Activated naive CD8-positive, alpha-beta T cell treated with anti-CD3 and anti-CD28 coated beads, Interleukin-2, amount 50 U/mL, for 16 hours (primary cell): Measurements from ENCODE around the gene RPP25.
A peak's percentile ranks its signal among the peaks of the same experiment; 100 is the strongest.
"Not testable (repeated sequence)": the region's sequence is repeated elsewhere in the genome, so short reads cannot be mapped to it uniquely, and the experiment has no call there.

ENCODE experiments used
- DNase-seq: peaks from one replicate; pipeline ENCODE4 v3.0.0-alpha.2; 2020; ENCODE audit warnings: low read depth, low spot score

RPP25 gene

DNA sequence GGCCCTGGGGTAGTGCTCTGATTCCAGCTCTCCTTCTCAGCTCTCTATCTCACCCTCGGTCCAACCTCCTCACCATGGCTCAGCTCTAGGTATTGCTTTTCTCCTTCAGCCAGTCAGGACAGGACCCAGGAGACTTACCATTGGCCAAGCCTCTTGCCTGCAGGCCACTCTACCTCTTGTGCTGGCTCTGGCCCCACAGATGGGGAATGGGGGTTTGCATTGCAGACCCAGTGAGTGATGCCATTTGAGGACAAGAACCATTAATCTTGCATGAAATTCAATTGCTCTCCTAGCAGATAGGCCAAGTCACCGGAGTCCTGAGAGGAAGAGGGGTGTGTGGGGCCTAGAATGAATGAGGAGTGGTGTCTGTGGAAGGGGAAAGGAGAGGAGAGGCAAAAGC is 6.1 kb upstream of the RPP25 start:
- DNase-seq = no peak

DNA sequence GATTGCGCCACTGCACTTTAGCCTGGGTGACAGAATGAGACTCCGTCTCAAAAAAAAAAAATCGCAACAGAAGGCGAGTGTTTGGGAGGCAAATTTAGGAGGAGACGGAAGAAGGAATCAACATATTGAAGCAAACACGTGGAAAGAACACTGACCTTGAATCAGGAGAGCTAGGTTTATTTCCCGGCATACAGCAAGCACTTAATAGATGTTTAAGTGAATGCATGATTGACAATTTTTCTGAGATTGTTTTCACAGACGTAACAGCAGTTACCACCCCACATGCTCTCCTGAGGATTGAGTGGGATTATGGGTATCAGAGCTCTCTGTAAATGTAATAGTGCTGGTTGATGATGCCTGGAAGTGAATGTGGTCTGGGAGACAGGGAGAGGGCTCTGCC is 5.6 kb upstream of the RPP25 start:
- DNase-seq = no peak

DNA sequence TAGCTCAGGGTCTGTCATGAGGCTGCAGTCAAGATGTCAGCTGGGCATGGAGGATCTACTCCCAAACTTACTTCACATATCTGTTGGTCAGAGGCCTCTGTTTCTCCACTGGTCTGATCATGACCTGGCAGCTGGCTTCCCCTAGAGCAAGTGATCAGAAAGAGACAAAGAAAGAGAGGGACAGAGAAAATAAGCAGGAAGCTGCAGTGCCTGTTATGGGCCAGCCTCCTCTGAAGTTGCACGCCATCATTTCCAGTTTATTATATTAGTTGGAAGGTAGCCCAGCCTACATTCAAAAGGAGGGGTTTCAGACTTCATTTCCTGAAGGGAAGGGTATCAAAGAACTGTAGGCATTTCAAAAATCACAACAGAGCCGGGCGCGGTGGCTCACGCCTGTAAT is 5.0 kb upstream of the RPP25 start:
- no peak for DNase-seq

DNA sequence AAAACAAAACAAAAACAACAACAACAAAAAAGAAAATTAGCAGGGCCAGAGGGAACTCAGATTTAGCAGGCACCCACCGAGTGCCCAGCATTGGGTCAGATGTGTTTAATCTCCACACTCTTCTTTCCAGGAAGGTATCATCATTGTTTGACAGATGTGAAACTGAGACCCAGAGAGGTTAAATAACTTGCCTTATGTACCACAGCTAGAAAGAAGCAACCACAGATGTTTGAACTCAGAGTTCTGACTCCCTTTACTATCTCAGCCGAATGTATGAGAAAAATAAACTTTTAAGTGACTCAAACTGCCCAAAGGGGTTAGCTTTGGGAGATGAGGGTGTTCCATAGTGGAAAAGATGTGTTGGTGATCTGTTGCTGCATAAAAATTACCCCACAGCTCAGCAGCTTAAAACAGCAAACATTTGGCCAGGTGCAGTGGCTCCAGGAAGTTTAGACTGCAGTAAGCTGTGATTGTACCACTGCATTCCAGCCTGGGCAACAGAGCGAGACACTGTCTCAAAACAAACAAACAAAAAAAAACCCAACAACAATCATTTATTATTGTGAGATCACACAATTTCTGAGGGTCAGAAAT is 4.5 kb upstream of the RPP25 start:
- DNase-seq = no peak

DNA sequence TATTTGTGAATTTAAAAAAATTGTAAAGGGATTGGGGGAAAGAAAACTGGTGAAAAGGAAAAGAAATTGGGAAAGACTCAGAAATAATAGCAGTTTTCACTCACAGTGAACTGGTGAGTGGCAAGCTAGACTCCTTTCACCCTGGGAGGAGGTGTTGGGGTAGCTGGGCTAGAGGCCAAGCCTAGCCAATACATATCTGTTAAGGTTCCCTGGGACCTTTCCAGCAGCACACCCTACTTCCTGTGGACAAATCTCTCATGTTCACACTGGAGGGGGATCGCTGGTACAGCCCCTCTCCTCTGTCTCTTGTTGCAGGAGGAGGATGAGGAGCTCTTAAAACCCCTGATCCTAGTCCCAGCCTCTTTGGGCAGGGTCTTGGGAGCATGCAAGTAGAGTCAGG is 3.7 kb upstream of the RPP25 start:
- DNase-seq = no peak

DNA sequence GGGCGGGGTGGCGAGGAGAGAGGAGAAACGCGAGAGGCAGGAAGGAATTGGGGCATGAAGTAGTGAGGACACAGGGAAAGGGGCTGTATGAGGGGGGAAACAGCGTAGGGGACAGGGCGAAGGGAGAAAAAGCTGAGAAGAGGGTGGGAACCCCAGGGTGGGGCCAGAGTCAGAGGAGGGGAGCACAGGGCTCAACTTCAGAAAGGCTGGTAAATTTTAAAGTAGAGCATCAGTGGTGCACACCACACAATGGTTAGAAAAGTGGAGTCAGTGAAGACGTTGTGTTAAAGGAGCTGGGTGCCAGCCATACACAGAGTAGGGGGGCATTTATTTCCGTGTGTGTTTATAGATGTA is 3.0 kb upstream of the RPP25 start:
- DNase-seq = no peak

DNA sequence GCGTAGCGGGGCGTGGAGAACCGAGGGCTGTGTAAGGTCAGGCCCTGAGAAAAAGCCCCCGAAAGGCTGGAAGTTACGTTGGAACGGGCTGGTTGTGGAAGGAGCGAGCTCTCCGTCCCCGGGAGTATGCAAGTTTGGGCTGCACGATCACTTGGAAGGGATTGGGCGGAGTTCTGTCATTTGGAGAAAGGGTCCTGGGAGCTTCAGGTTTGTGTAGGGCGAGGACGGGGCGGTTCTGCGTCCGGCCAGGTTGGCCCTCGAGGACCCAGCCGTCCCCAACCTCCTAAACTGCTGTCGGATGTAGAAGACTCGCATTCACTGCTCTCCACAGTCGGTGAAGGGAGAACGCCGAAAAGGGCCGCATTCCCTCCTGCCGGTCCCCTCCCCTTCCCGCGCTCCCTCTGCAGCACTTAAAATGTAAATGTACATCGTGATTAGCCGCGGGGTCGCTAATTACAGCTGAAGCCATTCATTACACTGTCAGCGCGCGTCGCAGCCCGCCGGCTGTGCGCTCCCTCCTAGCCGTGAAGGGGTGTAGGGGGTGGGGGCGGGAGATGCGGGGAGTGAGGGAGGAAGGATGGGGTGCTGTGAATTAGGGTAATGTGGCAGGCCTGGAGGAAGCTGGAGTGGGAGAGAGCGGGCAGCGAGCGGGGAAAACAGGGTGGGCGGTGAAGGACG is 2.5 kb upstream of the RPP25 start:
- no peak for DNase-seq

DNA sequence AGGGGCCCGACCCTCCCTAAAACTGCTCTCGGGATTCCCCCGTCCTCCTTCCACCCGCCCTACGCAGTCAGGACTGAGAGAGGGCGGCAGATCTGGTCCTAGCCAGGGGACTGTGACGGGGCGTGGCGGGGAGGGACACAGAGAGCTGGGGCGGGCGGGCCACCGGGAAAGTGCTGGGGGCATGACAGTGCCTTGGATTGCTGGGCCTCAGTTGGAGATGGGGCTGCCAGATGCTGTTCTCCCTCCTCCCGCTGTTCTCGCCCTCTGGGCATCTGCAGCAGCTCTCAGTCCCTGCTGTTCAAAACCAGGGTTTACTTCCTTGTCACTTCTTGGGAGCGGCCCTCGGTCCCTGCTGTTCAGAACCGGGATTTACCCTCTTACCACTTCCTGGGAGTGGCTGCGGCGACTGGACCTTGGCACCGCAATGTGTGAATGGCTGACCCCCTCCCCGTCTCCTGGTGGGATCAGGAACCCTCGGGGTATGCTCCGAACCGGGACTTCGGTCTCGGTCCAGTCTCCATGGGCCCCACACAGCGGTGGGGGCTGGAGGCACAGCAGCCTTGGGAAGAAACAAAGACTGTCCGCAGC is 1.8 kb upstream of the RPP25 start:
- DNase-seq = no peak

DNA sequence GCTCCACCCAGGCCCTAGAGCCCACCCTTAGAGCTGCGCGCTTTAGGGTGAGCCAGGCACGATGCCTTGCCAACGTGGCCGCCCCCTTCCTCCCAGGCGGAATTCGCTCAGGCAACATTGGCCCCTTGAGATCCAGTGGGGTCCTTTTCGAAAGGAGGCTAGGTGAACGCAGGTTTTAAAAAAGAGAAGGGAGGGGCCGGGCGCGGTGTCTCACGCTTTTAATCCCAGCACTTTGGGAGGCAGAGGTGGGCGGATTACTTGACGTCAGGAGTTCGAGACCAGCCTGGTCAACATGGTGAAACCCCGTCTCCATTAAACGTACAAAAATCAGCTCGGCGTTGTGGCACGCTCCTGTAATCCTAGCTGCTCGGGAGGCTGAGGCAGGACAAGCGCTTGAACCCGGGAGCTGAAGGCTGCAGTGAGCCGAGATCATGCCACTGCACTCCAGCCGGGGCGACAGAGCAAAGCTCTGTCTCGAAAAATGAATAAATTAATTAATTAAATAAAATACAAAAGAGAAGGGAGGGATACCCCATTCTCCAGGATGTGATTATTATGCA is 984 bp upstream of the RPP25 start:
- DNase-seq = no peak

DNA sequence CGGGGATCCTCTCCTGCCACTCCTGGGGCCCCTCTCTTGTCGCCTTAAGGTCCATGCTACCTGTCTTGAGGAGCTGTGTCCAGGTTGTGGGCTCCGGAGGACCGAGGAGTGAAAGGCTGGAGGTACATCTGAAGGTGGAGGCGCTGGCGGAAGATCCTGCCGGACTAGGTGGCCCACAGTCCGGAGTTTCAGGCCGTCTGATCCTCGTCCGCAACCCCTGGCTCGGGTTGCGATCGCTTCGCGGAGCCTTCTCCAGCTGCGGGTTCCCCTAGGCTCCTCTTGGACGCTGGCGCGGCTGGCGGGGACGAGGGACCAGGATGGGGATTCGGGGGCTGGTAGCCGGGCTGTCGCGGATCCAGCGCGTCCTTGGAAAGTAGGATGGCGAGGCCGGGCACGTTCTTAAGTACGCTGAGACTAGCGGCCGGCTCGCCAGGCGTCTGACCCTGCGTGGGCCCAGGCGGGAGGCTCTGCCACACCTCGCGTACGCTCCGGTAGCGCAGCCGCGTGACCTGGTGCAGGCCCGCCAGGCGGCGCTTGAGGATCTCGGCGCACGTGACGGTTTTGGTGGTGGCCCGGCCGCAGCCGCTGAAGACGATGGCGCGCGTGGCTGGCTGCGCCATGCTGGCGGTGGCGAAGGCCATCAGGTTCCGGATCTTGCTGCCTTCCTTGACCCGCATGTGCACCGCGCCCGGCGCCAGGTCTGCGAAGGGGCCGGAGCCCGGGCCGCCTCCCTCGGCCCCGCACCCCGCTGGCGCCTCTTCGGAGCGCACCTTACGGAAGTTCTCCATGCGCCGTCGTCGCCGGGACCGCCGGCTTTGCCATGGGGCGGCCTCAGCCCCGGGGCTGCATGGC is 550 bp downstream of the RPP25 start:
- DNase-seq = peak; percentile 27

DNA sequence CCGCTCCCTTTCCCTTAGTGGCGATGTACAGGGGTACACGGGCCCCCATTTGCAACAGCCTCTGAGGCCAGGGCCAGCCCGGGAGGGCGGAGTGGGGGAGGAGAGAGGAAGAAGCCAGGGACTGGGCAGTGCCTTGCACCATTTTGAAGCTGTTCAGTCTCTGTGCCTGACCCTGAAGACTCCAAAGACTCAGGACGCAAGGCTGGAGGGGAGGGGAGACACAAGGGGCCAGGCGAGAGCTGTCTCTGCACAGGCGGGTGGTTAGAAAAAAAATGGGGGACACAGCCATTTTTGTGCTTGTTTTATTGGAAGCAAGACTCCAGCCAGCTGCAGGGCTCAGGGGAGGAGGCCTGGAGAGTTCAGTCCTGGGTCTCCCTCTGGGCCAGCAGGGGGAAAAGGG is 1.6 kb downstream of the RPP25 start:
- no peak for DNase-seq

DNA sequence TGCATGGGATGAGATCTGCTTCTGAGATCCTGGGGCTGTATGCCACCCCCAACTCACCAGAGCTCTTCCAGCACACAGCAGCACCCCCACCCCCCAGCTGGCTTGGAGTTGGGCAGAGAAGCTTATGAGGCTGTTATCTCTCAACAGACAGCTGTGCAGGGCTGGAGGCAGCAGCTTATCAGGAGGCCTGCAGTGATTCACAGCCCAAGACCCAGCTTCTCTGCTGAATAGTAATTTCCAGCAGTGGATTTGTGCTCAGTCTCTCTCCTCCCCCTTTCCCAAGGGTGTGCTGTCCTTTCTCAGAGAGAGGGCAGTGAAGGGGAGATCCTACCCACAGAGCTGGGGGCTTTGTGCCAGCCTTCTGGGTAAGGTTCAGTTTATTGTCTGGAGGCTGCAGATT is 2.1 kb downstream of the RPP25 start:
- DNase-seq = no peak

DNA sequence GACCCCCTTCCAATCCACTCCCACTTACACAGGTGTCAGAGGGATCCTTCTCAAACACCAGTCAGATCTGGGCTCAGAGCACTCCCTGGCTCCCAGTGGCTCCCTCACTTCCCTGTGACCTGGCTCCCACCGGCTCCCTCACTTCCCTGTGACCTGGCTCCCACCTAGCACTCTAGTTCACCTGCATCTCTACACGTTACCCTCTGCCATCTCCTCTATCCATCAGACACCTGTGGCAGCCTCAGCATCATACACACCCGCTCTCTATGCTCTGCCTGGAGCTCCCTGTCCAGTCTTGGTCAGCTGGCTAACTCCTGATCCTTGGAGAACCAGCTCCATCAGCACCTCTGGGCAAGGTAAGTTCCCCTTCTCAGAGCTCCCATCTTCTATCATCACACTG is 5.6 kb downstream of the RPP25 start:
- no peak for DNase-seq

DNA sequence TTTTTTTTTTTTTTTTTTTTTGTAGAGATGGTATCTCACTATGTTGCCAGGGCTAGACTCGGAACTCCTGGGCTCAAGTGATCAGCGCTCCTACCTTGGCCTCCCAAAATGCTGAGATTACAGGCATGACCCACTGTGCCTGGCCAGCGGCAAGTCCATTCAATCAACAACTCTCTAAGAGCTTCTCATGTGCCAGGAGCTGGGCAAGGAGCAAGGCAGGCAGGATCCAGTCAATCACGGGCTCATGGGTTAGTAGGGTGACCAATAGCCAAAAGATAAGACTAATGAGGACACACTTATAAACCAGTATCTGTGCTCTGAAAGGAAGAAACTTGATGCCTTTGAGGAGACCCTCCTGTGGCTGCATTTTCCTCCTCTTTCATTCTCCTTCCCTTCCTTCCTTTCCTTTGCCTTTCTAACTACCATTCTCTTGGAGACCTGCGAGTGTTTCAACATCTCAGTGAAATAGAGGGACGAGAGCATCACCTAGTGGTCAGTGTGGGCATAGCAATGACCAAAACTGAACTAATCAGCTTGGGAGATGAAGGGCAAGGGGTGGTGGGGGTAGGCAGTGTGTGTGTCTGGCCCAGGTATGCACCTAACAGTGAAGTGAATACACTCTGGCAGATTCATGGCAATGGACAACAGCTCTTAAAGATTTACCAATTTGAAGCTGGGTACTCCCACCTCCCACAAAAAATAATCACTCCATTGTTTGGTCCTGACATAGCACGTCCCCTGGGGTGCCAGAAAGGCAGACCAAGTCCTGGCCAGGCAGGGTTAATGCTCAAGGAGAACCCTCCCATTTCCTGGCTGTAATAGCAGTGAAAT is 6.3 kb downstream of the RPP25 start:
- peak; percentile 57 for DNase-seq

DNA sequence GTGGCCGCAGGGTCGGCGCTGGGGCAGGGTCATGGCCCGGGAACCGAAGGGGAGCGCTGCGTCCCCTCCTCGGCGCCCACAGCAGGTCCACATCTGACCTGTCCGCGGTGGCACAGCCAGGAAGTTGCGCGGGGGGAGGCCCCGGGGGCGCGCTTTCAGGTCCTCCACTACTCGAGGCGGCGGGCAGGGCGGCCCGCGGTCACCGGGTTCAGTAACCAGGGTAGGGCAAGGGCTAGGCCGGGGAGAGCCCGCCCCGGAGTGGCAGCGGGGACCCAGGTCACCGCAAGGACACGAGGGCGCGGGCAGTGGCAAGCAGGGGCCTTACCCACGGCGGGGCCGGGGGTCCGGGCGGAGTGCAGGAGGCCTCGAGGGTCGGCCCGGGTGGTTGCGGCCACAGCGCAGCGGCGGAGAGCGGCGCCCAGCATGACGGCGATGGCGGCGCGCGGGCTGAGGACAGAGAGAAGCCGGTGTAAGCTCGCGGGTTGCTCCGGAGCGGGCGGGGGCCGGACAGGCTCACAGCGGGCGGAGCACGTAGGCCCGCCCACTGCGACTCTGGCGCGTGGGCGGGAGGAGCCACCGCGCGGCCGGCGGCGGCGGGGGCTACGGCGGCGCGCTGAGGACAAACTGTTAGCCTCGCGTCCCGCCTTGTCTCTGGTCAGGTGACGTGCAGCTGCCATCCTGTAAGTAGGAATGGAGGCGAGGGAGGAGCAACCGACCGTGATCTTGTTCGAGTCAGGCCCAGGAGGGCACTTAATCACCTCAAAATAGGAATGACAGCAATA is 18.8 kb downstream of the RPP25 start, which contains the start of gene COX5A:
COX5A (minus strand) TSS at position 484 of the 782 bp plus-strand sequence; CDS start at position 425, 59 bp downstream.
- peak; percentile 78 for DNase-seq

DNA sequence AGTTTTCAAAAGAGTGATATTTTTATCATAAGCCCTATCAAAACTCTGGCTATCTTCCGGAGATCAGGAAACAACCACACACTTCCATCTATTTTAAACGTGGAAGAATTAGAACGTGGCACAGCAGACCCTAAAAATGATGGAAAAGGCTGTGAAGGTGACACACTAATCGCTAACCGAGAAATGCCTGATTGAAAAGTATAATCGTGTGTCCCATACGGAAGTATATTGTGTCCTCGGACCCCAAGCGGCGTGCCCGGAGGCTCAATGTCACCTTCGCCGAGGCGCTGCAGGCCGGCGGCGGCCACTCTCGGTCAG is 19.3 kb downstream of the RPP25 start:
- no peak for DNase-seq

DNA sequence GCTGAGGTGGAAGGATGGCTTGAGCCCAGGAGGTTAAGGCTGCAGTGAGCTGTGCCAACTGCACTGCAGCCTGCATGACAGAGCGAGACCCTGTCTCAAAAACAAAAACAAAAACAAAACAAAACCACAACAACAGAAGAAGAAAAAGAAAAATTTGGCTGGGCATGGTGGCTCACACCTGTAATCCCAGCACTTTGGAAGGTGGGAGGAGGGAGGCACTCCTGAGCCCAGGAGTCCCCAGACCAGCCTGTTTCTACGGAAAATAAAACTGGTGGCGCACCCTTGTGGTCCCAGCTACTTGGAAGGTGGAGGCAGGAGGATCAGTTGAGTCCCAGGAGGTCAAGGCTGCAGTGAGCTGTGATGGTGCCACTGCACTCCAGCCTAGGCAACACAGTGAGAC is 21.4 kb downstream of the RPP25 start:
- not testable (repeated sequence) for DNase-seq

DNA sequence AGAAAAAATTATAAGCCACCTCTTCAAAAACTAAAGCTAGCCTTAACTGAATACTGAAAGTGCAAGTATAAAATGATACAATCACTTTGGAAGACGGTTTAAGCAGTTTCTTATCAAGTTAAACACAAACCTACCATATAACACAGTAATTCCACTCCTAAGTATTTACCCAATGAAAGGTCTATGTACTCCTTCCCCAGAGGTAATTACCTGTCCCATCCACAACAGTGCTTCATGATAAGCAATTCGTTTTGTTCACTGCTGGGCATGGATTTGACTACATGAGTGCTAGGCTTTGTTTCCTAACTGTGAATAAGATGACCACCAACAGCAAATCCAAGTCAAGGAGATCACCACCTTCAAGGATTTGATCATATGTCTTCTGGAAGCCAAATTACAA is 23.0 kb downstream of the RPP25 start:
- no peak for DNase-seq

DNA sequence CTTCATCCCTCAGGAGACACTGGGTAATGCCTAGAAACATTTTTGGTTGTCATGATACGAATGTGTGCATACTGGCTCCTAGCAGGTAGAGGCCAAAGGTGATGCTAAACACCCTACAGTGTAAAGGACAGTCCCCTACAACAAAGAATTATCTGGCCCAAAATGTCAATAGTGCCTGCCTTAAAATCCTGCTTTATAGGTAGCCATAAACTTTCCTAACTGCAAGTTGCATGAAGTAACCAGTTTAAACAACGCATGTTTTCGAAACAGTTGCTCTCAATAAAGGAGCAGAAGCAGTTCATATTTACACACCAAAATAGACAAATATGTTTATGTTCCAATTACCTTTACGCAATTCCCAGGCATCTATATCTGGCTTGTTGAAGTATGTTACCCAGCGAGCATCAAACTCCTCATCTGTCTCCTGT is 27.8 kb downstream of the RPP25 start:
- DNase-seq = no peak

DNA sequence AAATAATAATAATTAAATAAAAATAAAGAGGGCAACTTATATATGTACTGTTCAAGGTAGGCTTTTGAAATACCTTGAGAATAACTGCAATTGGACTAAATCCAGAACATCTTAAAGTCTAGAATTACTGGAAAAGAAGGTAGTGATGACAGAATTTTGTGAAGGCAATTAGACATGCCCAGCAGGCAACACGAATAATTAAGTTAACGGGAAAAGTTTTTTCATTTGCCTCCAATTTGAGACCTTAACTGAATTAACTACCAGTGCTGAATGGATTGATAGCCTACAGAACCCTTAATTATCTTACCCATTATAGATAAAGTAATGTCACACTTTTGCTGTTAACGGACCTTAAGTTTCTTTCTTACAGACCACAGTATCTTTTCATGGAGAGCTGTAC is 32.0 kb downstream of the RPP25 start:
- no peak for DNase-seq

DNA sequence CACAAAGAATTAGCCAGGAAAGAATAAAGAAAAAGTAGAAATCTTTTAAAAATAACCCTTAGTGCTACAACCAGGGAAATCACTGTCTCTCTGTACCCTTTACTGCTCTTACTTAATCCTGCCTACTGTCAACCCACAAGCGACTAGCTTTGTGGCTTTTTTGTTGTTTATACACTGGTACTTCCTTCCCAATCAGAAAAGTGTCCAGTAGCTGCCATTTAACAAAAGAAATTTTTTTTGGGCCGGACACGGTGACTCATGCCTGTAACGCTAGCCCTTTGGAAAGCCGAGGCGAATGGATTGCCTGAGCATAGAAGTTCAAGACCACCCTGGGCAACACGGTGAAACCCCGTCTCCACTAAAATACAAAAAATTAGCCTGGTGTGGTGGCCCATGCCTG is 36.1 kb downstream of the RPP25 start:
- DNase-seq = no peak
